H9 (cell line): Measurements from ENCODE around the gene KIF16B. TPM values are rescaled to one million over a fixed set of nuclear protein-coding genes. Genes with fewer than 3 reads are reported as not detected.

Experiments
- DNase-seq: peaks from one replicate; pipeline ENCODE4 v3.0.0-alpha.2; 2017
- H2AFZ ChIP-seq: one replicate; pipeline ENCODE4 v1.6.1; 2013; ENCODE audit warnings: mild to moderate bottlenecking, low read length, control low read depth, moderate library complexity
- H2AK5ac ChIP-seq: 2 replicates; pipeline ENCODE4 v1.6.1; 2013; ENCODE audit warnings: low read length, control low read depth, mixed read lengths; ENCODE audit not compliant: insufficient read length
- H2BK120ac ChIP-seq: one replicate; pipeline ENCODE4 v1.6.1; 2013; ENCODE audit warnings: low read depth, mild to moderate bottlenecking, low read length, control low read depth, inconsistent platforms; ENCODE audit not compliant: poor library complexity, severe bottlenecking
- H2BK12ac ChIP-seq: 2 replicates; pipeline ENCODE4 v1.6.1; 2013; ENCODE audit warnings: low read length, control low read depth, mixed read lengths, low read depth; ENCODE audit not compliant: insufficient read length
- H2BK15ac ChIP-seq: 2 replicates; pipeline ENCODE4 v1.6.1; 2013; ENCODE audit warnings: low read depth, low read length, control low read depth
- H2BK20ac ChIP-seq: one replicate; pipeline ENCODE4 v1.6.1; 2013; ENCODE audit warnings: low read depth, mild to moderate bottlenecking, low read length, control low read depth, inconsistent platforms; ENCODE audit not compliant: poor library complexity, severe bottlenecking
- H2BK5ac ChIP-seq: 2 replicates; pipeline ENCODE4 v1.6.1; 2013; ENCODE audit warnings: low read length, control low read depth, mixed read lengths; ENCODE audit not compliant: insufficient read length
- H3K14ac ChIP-seq: 2 replicates; pipeline ENCODE4 v1.6.1; 2013; ENCODE audit warnings: low read length, control low read depth; ENCODE audit not compliant: insufficient read depth
- H3K18ac ChIP-seq: 2 replicates; pipeline ENCODE4 v1.6.1; 2013; ENCODE audit warnings: low read depth, mild to moderate bottlenecking, mixed read lengths, low read length, control low read depth; ENCODE audit not compliant: insufficient read length
- H3K23ac ChIP-seq: 2 replicates; pipeline ENCODE4 v1.6.1; 2013; ENCODE audit warnings: low read length, control low read depth, mixed read lengths, low read depth; ENCODE audit not compliant: insufficient read length
- H3K23me2 ChIP-seq: 2 replicates; pipeline ENCODE4 v1.6.1; 2013; ENCODE audit warnings: low read depth, mild to moderate bottlenecking, mixed read lengths, low read length, control low read depth; ENCODE audit not compliant: insufficient read length, poor library complexity, severe bottlenecking
- H3K27ac ChIP-seq: 2 replicates; pipeline ENCODE4 v1.5.1; 2013; ENCODE audit warnings: low read length, control low read depth, mixed read lengths, low read depth; ENCODE audit not compliant: insufficient read length
- H3K27me3 ChIP-seq: 2 replicates; pipeline ENCODE4 v1.6.1; 2013; ENCODE audit warnings: low read length, control low read depth, inconsistent platforms; ENCODE audit not compliant: insufficient read depth
- H3K4ac ChIP-seq: 2 replicates; pipeline ENCODE4 v1.6.1; 2013; ENCODE audit warnings: low read depth, mild to moderate bottlenecking, control low read depth, inconsistent platforms, low read length, moderate library complexity
- H3K4me1 ChIP-seq: 2 replicates; pipeline ENCODE4 v1.6.1; 2013; ENCODE audit warnings: low read length, control low read depth, inconsistent platforms; ENCODE audit not compliant: insufficient read depth
- H3K4me2 ChIP-seq: 2 replicates; pipeline ENCODE4 v1.6.1; 2013; ENCODE audit warnings: low read length, control low read depth, mixed read lengths; ENCODE audit not compliant: insufficient read length, insufficient read depth
- H3K56ac ChIP-seq: 2 replicates; pipeline ENCODE4 v1.6.1; 2013; ENCODE audit warnings: low read depth, mild to moderate bottlenecking, mixed read lengths, low read length, control low read depth; ENCODE audit not compliant: insufficient read length
- H3K79me1 ChIP-seq: 2 replicates; pipeline ENCODE4 v1.6.1; 2013; ENCODE audit warnings: low read depth, mild to moderate bottlenecking, moderate library complexity, low read length, control low read depth, inconsistent platforms; ENCODE audit not compliant: insufficient read depth, poor library complexity, severe bottlenecking
- H3K79me2 ChIP-seq: 2 replicates; pipeline ENCODE4 v1.6.1; 2013; ENCODE audit warnings: low read length, control low read depth, inconsistent platforms; ENCODE audit not compliant: insufficient read depth
- H3K9ac ChIP-seq: 2 replicates; pipeline ENCODE4 v1.6.1; 2013; ENCODE audit warnings: low read length, control low read depth, mixed read lengths; ENCODE audit not compliant: insufficient read length; ENCODE audit errors: extremely low read depth
- H3K9me3 ChIP-seq: one replicate; pipeline ENCODE4 v1.6.1; 2013; ENCODE audit warnings: low read depth, low read length, inconsistent platforms; ENCODE audit not compliant: control insufficient read depth
- H3T11ph ChIP-seq: one replicate; pipeline ENCODE4 v1.6.1; 2013; ENCODE audit warnings: mild to moderate bottlenecking, low read length, control low read depth, inconsistent platforms
- H4K20me1 ChIP-seq: one replicate; pipeline ENCODE4 v1.6.1; 2013; ENCODE audit not compliant: control insufficient read depth, insufficient read length, insufficient read depth
- H4K5ac ChIP-seq: 2 replicates; pipeline ENCODE4 v1.6.1; 2013; ENCODE audit warnings: low read depth, mild to moderate bottlenecking, mixed read lengths, low read length, control low read depth; ENCODE audit not compliant: insufficient read length
- H4K8ac ChIP-seq: replicated peaks from 2 replicates; pipeline ENCODE4 v1.6.1; 2013; ENCODE audit warnings: low read length, control low read depth, mixed read lengths, low read depth; ENCODE audit not compliant: insufficient read length
- H4K91ac ChIP-seq: 2 replicates; pipeline ENCODE4 v1.6.1; 2013; ENCODE audit warnings: low read depth, mild to moderate bottlenecking, moderate library complexity, mixed read lengths, low read length, control low read depth; ENCODE audit not compliant: insufficient read length
- H3K27ac Mint-ChIP-seq, 3 experiments: 2 replicates in 2 of 3; 3 replicates in 1 of 3; pipeline ENCODE4 v1.8.0; 2020 to 2021; ENCODE audit warnings: mixed read lengths in 3 of 3, mild to moderate bottlenecking in 1 of 3, moderate library complexity in 1 of 3
- H3K27me3 Mint-ChIP-seq: 2 replicates; pipeline ENCODE4 v1.8.0; 2021; ENCODE audit warnings: low read depth, mild to moderate bottlenecking, moderate library complexity, mixed read lengths
- H3K36me3 Mint-ChIP-seq, 3 experiments: 2 replicates in 2 of 3; 3 replicates in 1 of 3; pipeline ENCODE4 v1.8.0; 2020 to 2021; ENCODE audit warnings: low read depth in 3 of 3, mixed read lengths in 3 of 3; ENCODE audit not compliant: insufficient read depth in 1 of 3
- H3K4me1 Mint-ChIP-seq, 2 experiments: 2 replicates each; pipeline ENCODE4 v1.8.0; 2020; ENCODE audit warnings: mixed read lengths in 2 of 2
- H3K4me3 Mint-ChIP-seq, 2 experiments: 2 replicates in 1 of 2; 3 replicates in 1 of 2; pipeline ENCODE4 v1.8.0; 2020 to 2021; ENCODE audit warnings: mild to moderate bottlenecking in 2 of 2, mixed read lengths in 2 of 2, moderate library complexity in 1 of 2
- H3K9me3 Mint-ChIP-seq, 2 experiments: 2 replicates in 1 of 2; 3 replicates in 1 of 2; pipeline ENCODE4 v1.8.0; 2020; ENCODE audit warnings: mild to moderate bottlenecking in 2 of 2, mixed read lengths in 2 of 2, moderate library complexity in 1 of 2
- WGBS: extraction: QIAGEN DNeasy Blood & Tissue Kit; methylation state at CpG from one replicate; pipeline ENCODE4 v1.1.7; 2013; ENCODE audit warnings: missing lambda C conversion rate, low lambda C conversion rate, mixed read lengths; ENCODE audit not compliant: insufficient read length; ENCODE audit errors: extremely low coverage; 5-methylcytosine and 5-hydroxymethylcytosine counted together
- total RNA-seq: library from RNA; stranded (reverse); gene quantifications from 2 replicates; pipeline ENCODE4 v1.2.1, GENCODE V29; 2021
- TF ChIP-seq, protein P1 (sequence below): fragments of 200-600 bp; sonication (generic); conservative IDR thresholded peaks from 3 replicates; pipeline ENCODE4 v1.8.0; 2021; ENCODE audit warnings: antibody characterized with exemption, mild to moderate bottlenecking

The KIF16B gene
- total RNA-seq, 1 experiment from 2014 or later = 7.4 TPM

DNA sequence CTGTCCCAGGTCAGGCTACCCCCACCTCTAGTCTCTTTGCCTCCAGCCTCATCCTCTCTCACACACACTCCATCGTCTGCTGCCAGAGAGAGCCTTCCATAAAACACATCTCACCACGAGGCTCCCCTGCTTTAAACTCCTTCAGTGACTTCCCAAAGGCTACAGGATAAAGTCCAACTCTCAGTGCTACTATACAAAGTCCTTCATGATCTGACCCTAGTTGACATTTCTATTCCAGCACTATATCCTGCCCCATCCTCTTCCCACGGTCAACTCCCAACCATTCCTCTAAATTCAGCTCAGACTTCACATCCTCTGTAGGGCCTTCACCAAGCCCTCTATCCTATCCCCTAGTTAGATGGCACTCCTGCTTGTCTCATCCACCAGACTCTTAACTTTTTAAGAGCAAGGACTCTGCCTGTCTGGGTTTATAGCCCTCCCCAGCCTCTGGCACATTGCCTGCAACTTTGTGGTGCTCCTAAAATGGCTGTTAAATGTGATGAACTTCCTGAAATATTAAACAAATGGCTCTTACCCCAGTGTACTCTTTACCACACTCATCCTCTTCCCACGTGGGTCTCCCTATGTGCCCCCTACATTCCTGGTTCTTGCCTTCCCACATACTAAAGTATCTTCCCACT, 36.1 kb downstream of the KIF16B start:
- no peaks in the 10 kb centered on the region for H3K79me2 ChIP-seq
- no peaks in the 10 kb centered on the region; the same call in 1 of the 2 replicates for H3K4me1 ChIP-seq
- Mint-ChIP-seq H3K9me3 (no peaks in the 10 kb centered on the region), H3K27me3 (no peaks in the 10 kb centered on the region), H3K36me3 (0 out of 7 replicates have a peak, but pooled peaks cover 0 to 2% (median 0%) of the 10 kb centered on the region in 3 experiments), H3K27ac (no peak overlapping the region; a peak in 1 of 7 replicates), H3K4me3 (no peak overlapping the region), H3K4me1 (peaks cover 0 to 10% of the 10 kb centered on the region in 2 experiments; a peak in 3 of 4 replicates)
- H3K56ac ChIP-seq = no peak overlapping the region
- H3K27ac ChIP-seq = no peak overlapping the region
- H2AFZ ChIP-seq = no peak overlapping the region
- no peaks in the 10 kb centered on the region for H3K23me2 ChIP-seq
- WGBS = no CpG with 5 or more reads among the region's 4 CpGs
- H4K91ac ChIP-seq = no peak overlapping the region
- no peaks in the 10 kb centered on the region for H4K20me1 ChIP-seq
- H3K14ac ChIP-seq = no peak overlapping the region
- no peak for DNase-seq
- TF ChIP-seq, protein P1, sequence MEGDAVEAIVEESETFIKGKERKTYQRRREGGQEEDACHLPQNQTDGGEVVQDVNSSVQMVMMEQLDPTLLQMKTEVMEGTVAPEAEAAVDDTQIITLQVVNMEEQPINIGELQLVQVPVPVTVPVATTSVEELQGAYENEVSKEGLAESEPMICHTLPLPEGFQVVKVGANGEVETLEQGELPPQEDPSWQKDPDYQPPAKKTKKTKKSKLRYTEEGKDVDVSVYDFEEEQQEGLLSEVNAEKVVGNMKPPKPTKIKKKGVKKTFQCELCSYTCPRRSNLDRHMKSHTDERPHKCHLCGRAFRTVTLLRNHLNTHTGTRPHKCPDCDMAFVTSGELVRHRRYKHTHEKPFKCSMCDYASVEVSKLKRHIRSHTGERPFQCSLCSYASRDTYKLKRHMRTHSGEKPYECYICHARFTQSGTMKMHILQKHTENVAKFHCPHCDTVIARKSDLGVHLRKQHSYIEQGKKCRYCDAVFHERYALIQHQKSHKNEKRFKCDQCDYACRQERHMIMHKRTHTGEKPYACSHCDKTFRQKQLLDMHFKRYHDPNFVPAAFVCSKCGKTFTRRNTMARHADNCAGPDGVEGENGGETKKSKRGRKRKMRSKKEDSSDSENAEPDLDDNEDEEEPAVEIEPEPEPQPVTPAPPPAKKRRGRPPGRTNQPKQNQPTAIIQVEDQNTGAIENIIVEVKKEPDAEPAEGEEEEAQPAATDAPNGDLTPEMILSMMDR = no peak
- H2BK20ac ChIP-seq = no peak overlapping the region
- no peaks in the 10 kb centered on the region for H3K27me3 ChIP-seq
- no peak overlapping the region for H3K23ac ChIP-seq
- H2BK15ac ChIP-seq = no peak overlapping the region
- no peak overlapping the region for H2BK120ac ChIP-seq
- H2BK5ac ChIP-seq = no peak overlapping the region
- H3K4me2 ChIP-seq = no peak overlapping the region
- no peak overlapping the region for H3T11ph ChIP-seq
- H3K9me3 ChIP-seq = no peaks in the 10 kb centered on the region
- H3K4ac ChIP-seq = no peak overlapping the region
- no peak overlapping the region for H3K18ac ChIP-seq
- no peak overlapping the region for H2BK12ac ChIP-seq
- H2AK5ac ChIP-seq = no peak overlapping the region
- H4K5ac ChIP-seq = no peak overlapping the region
- H4K8ac ChIP-seq = no peak overlapping the region
- peaks cover 3% of the 10 kb centered on the region for H3K79me1 ChIP-seq
- H3K9ac ChIP-seq = no peak overlapping the region
